Measurements from ENCODE around the gene BNC2.

- TF ChIP-seq CTCF (IDR thresholded peaks at IDR 0.05) (no peak), POLR2A (IDR thresholded peaks at IDR 0.05) (no peak)
These were observed 208.7 kb downstream of the BNC2 start for GRCh38 chr9:16661816-16662215.
